UCSD-AML1 (cell line): ENCODE data around the gene SLC25A33.
"Not testable (repeated sequence)": the region's sequence is repeated elsewhere in the genome, so short reads cannot be mapped to it uniquely, and the experiment has no call there.

Experiments
- DNase-seq: peaks from one replicate; lab custom pipeline; 2025; ENCODE audit not compliant: unreplicated experiment; lab: John Stamatoyannopoulos, UW

SLC25A33 gene

GRCh38 chr1:9539165-9539828, at the start of gene SLC25A33:
TSS of gene SLC25A33 (plus strand) at chr1:9539465. CDS start at chr1:9539692, 227 bp downstream.
- peak; percentile 98 for DNase-seq

GRCh38 chr1:9490605-9491339, 48.5 kb upstream of the SLC25A33 start:
- peak; percentile 80 for DNase-seq

GRCh38 chr1:9493326-9493725, 45.9 kb upstream of the SLC25A33 start:
- no peak for DNase-seq

- DNase-seq = peak; percentile 63
Observed at GRCh38 chr1:9494936-9495758, 44.1 kb upstream of the SLC25A33 start.

GRCh38 chr1:9495854-9496374, 43.4 kb upstream of the SLC25A33 start:
- DNase-seq = no peak

- DNase-seq = no peak
Observed at GRCh38 chr1:9500756-9501754, 38.2 kb upstream of the SLC25A33 start.

GRCh38 chr1:9503001-9503675, 36.1 kb upstream of the SLC25A33 start:
- DNase-seq = no peak

- DNase-seq = no peak
Observed at GRCh38 chr1:9505143-9505542, 34.1 kb upstream of the SLC25A33 start.

- no peak for DNase-seq
Observed at GRCh38 chr1:9506901-9507300, 32.4 kb upstream of the SLC25A33 start.

GRCh38 chr1:9510130-9510529, 29.1 kb upstream of the SLC25A33 start:
- DNase-seq = no peak

- not testable (repeated sequence) for DNase-seq
Observed at GRCh38 chr1:9515550-9515949, 23.7 kb upstream of the SLC25A33 start.

GRCh38 chr1:9518454-9518998, 20.7 kb upstream of the SLC25A33 start:
- no peak for DNase-seq

GRCh38 chr1:9520411-9520810, 18.9 kb upstream of the SLC25A33 start:
- no peak for DNase-seq

- DNase-seq = no peak
Observed at GRCh38 chr1:9529190-9529589, 10.1 kb upstream of the SLC25A33 start.

GRCh38 chr1:9530320-9530719, 8.9 kb upstream of the SLC25A33 start:
- DNase-seq = no peak

GRCh38 chr1:9534953-9535352, 4.3 kb upstream of the SLC25A33 start:
- no peak for DNase-seq

GRCh38 chr1:9536301-9536700, 3.0 kb upstream of the SLC25A33 start:
- DNase-seq = no peak

GRCh38 chr1:9537863-9538668, 1.2 kb upstream of the SLC25A33 start:
- no peak for DNase-seq
